Measurements from ENCODE around the gene TRIM33.

Gene TRIM33

DNA sequence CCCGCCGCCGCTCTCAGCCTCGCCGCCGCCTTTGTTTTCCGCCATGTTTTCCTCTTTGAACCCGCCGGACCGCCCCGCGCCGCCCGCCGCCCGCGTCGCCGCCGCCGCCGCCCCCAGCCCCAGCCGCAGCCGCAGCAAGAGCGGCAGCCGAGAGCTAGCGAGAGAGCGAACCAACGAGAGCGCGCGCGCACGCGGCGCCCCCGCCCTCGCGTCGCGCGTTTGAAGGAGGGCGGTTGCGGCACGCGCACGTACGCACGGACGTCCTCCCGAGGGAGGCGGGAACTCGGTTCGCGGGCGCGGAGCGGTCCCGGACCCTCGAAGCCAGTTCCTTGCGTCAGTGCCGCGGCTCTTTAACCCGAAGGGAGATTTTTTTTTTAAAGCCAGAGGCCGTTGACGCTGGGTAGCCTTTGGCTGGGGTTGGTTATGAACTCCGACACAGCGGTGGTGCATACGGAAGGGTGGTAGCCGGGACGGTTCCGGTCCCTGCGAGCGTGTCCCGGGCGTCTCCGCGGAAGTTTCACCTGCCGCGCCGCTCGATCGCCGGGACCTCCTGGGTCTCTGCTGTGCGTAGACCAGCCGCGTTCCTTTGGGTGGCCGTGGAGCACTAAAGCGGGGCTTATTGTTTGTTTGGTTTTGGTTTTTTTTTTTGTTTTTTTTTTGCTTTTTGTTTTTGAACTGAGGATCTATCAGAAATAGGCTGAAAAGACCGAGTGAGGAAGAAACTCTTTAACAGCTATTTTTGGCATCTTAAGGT lies at the start of gene TRIM33:
TSS of gene TRIM33 (minus strand) at position 172 of the 754 bp plus-strand sequence. CDS start at position 45, 127 bp downstream.
- H3K9me3 ChIP-seq (ENCODE audit: control insufficient read depth, insufficient read depth, low read length), result no peaks in the 10 kb centered on the region
- H3K4me3 ChIP-seq (ENCODE audit: low read length), result peak within 1 kb of the TSS; percentile 99
- H3K4me2 ChIP-seq (ENCODE audit: low read length), result peak within 1 kb of the TSS; percentile 93
- peaks cover 38% of the 10 kb centered on the region for H3K4me1 ChIP-seq (ENCODE audit: control insufficient read depth, low read length)
- H3K9me2 ChIP-seq (replicated peaks; ENCODE audit: control insufficient read depth, low read length), result no peaks in the 10 kb centered on the region
- H3K27me3 ChIP-seq (ENCODE audit: control insufficient read depth, low read length), result no peaks in the 10 kb centered on the region
- peaks cover 58% of the 10 kb centered on the region for H3K79me2 ChIP-seq (ENCODE audit: control insufficient read depth, low read length)
- H3K36me3 ChIP-seq (ENCODE audit: control insufficient read depth, low read length), result peaks cover 36% of the 10 kb centered on the region
- TF ChIP-seq, protein P1, sequence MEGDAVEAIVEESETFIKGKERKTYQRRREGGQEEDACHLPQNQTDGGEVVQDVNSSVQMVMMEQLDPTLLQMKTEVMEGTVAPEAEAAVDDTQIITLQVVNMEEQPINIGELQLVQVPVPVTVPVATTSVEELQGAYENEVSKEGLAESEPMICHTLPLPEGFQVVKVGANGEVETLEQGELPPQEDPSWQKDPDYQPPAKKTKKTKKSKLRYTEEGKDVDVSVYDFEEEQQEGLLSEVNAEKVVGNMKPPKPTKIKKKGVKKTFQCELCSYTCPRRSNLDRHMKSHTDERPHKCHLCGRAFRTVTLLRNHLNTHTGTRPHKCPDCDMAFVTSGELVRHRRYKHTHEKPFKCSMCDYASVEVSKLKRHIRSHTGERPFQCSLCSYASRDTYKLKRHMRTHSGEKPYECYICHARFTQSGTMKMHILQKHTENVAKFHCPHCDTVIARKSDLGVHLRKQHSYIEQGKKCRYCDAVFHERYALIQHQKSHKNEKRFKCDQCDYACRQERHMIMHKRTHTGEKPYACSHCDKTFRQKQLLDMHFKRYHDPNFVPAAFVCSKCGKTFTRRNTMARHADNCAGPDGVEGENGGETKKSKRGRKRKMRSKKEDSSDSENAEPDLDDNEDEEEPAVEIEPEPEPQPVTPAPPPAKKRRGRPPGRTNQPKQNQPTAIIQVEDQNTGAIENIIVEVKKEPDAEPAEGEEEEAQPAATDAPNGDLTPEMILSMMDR (IDR thresholded peaks at IDR 0.05; ENCODE audit: low read depth, low read length, poor library complexity, severe bottlenecking), result no peak
- H3F3A ChIP-seq (ENCODE audit: control insufficient read depth, insufficient read depth), result 0 out of 2 replicates have a peak, but pooled peaks cover 4% of the 10 kb centered on the region
- H3K27ac ChIP-seq (ENCODE audit: low read depth, low read length), result peak within 1 kb of the TSS; percentile 83
- peaks cover 28% of the 10 kb centered on the region for H4K20me1 ChIP-seq (ENCODE audit: control insufficient read depth, insufficient read depth, low read depth, low read length)

DNA sequence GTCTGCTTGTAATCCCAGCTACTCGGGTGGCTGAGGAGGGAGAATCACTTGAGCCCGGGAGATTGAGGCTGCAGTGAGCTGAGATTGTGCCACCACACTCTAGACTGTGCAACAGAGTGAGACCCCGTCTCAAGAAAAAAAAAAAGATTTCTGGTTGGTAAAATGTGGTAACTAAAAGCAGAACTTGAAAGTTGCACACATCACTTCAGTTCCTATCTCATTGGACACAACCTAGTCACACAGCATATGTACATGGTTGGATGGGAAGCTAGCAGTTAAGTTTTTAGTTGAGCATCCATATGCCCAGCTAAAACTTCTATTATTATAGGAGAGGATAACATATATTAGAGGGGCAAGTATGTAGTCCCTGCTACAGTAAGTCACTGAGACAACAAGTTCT lies 48.4 kb upstream of the TRIM33 start:
- peaks cover 5% of the 10 kb centered on the region for H3K36me3 ChIP-seq (ENCODE audit: control insufficient read depth, low read length)

GRCh38 chr1:114558544-114558943 lies 47.5 kb upstream of the TRIM33 start:
- Histone ChIP-seq H3K9me3 (ENCODE audit: control insufficient read depth, insufficient read depth, low read length) (no peaks in the 10 kb centered on the region), H3K4me1 (ENCODE audit: control insufficient read depth, low read length) (peaks cover 16% of the 10 kb centered on the region), H3K36me3 (ENCODE audit: control insufficient read depth, low read length) (no peaks in the 10 kb centered on the region), H4K20me1 (ENCODE audit: control insufficient read depth, insufficient read depth, low read depth, low read length) (no peaks in the 10 kb centered on the region), H3K4me3 (ENCODE audit: low read length) (no peak overlapping the region), H3K27me3 (ENCODE audit: control insufficient read depth, low read length) (no peaks in the 10 kb centered on the region), H3K4me2 (ENCODE audit: low read length) (no peak overlapping the region), H3F3A (ENCODE audit: control insufficient read depth, insufficient read depth) (no peaks in the 10 kb centered on the region), H3K9me2 (replicated peaks; ENCODE audit: control insufficient read depth, low read length) (no peaks in the 10 kb centered on the region), H3K79me2 (ENCODE audit: control insufficient read depth, low read length) (no peaks in the 10 kb centered on the region), H3K27ac (ENCODE audit: low read depth, low read length) (no peak overlapping the region)
- TF ChIP-seq EZH2phosphoT487 (IDR thresholded peaks at IDR 0.05; ENCODE audit: borderline replicate concordance, low read length), result no peak
- TF ChIP-seq, protein P1 (IDR thresholded peaks at IDR 0.05; ENCODE audit: low read depth, low read length, poor library complexity, severe bottlenecking), result peak; percentile 62

More for the DNA sequence above, 48.4 kb upstream of the TRIM33 start:
- TF ChIP-seq EZH2phosphoT487 (IDR thresholded peaks at IDR 0.05; ENCODE audit: borderline replicate concordance, low read length), result no peak
- TF ChIP-seq, protein P1 (IDR thresholded peaks at IDR 0.05; ENCODE audit: low read depth, low read length, poor library complexity, severe bottlenecking), result no peak
- Histone ChIP-seq H3K4me1 (ENCODE audit: control insufficient read depth, low read length) (peaks cover 16% of the 10 kb centered on the region), H3K4me3 (ENCODE audit: low read length) (no peak overlapping the region), H4K20me1 (ENCODE audit: control insufficient read depth, insufficient read depth, low read depth, low read length) (no peaks in the 10 kb centered on the region), H3K4me2 (ENCODE audit: low read length) (no peak overlapping the region), H3K79me2 (ENCODE audit: control insufficient read depth, low read length) (no peaks in the 10 kb centered on the region), H3K9me3 (ENCODE audit: control insufficient read depth, insufficient read depth, low read length) (no peaks in the 10 kb centered on the region), H3K9me2 (replicated peaks; ENCODE audit: control insufficient read depth, low read length) (no peaks in the 10 kb centered on the region), H3F3A (ENCODE audit: control insufficient read depth, insufficient read depth) (no peaks in the 10 kb centered on the region), H3K27ac (ENCODE audit: low read depth, low read length) (no peak overlapping the region), H3K27me3 (ENCODE audit: control insufficient read depth, low read length) (no peaks in the 10 kb centered on the region)

Data from DOHH2 (cell line).